ENCODE results near the gene RNF17. TPM values are rescaled to one million over a fixed set of nuclear protein-coding genes. Genes with fewer than 3 reads are reported as not detected.

Gene RNF17
- total RNA-seq, 1 donor from 2014 or later = not detected

DNA sequence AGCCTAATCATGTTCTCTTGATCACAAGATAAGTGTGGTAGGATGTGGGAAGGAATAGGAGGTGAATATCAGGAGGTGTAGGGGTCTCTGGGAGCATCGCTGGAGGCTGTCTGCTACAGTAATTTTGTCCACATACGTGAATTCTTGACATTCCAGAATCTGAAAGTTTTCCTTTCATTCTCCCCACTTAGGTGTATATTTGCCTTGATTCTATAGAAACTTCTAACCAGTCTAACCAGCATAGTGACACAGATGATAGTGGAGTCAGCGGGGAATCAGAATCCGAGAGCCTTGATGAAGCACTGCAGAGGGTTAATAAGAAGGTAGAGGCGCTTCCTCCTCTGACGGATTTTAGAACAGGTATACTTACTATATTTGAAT is 106.4 kb downstream of the RNF17 start:
- no peak for DNase-seq (ENCODE audit: low spot score in 2 of 2, unreplicated experiment in 2 of 2)
- Mint-ChIP-seq H3K27ac (no peak overlapping the region), H3K27me3 (ENCODE audit: low read depth) (no peaks in the 10 kb centered on the region), H3K4me3 (no peak overlapping the region), H3K9me3 (no peaks in the 10 kb centered on the region), H3K4me1 (peaks cover 18% of the 10 kb centered on the region), H3K36me3 (no peaks in the 10 kb centered on the region)
- TF ChIP-seq, protein P1, sequence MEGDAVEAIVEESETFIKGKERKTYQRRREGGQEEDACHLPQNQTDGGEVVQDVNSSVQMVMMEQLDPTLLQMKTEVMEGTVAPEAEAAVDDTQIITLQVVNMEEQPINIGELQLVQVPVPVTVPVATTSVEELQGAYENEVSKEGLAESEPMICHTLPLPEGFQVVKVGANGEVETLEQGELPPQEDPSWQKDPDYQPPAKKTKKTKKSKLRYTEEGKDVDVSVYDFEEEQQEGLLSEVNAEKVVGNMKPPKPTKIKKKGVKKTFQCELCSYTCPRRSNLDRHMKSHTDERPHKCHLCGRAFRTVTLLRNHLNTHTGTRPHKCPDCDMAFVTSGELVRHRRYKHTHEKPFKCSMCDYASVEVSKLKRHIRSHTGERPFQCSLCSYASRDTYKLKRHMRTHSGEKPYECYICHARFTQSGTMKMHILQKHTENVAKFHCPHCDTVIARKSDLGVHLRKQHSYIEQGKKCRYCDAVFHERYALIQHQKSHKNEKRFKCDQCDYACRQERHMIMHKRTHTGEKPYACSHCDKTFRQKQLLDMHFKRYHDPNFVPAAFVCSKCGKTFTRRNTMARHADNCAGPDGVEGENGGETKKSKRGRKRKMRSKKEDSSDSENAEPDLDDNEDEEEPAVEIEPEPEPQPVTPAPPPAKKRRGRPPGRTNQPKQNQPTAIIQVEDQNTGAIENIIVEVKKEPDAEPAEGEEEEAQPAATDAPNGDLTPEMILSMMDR (IDR thresholded peaks at IDR 0.05; ENCODE audit: unreplicated experiment) = no peak

DNA sequence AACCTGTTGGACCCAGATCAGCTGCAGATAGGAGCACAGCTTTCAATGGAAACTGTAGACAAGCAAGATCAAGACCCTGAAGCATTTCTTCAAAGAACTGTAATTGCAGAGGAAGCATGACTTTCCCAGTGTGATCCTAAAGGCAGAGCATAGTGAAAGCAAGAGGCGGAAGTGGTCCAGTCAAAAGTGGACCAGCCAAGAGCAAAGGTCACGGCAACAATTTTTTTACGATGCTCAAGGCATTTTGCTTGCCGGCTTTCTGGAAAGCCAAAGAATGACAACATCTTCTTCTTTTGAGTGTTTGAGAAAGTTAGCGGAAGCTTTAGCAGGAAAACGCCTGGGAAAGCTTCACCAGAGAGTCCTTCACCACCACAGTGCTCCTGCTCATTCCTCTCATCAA is 111.6 kb downstream of the RNF17 start:
- Mint-ChIP-seq H3K27ac (no peak overlapping the region), H3K4me1 (peaks cover 2% of the 10 kb centered on the region), H3K4me3 (no peak overlapping the region), H3K9me3 (no peaks in the 10 kb centered on the region), H3K36me3 (no peaks in the 10 kb centered on the region), H3K27me3 (ENCODE audit: low read depth) (no peaks in the 10 kb centered on the region)
- TF ChIP-seq, protein P1 (IDR thresholded peaks at IDR 0.05; ENCODE audit: unreplicated experiment) = no peak
- no peak for DNase-seq (ENCODE audit: low spot score in 2 of 2, unreplicated experiment in 2 of 2)

DNA sequence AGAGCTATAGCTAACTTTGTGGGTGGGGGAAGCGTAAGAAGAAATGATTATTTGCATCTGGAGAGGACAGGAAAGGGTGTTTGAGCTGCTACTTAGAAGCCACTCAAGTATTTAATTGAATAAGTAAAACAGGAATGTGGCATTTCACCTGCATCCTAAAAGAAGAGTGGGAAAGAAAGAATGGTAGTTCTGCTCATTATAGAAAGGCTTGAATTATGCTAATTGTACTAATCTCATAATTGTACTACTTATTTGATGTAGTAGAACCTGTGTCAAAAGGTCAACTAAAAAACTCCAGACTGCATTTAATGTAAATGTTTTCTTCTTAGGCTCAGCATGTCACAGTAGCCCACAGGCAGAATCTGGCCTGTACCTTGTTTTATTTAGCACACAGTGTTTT is 113.6 kb downstream of the RNF17 start:
- Mint-ChIP-seq H3K4me1 (no peaks in the 10 kb centered on the region), H3K4me3 (no peak overlapping the region), H3K36me3 (peaks cover 2% of the 10 kb centered on the region), H3K9me3 (no peaks in the 10 kb centered on the region), H3K27ac (no peak overlapping the region), H3K27me3 (ENCODE audit: low read depth) (no peaks in the 10 kb centered on the region)
- no peak for DNase-seq (ENCODE audit: low spot score in 2 of 2, unreplicated experiment in 2 of 2)
- TF ChIP-seq, protein P1 (IDR thresholded peaks at IDR 0.05; ENCODE audit: unreplicated experiment) = no peak

DNA sequence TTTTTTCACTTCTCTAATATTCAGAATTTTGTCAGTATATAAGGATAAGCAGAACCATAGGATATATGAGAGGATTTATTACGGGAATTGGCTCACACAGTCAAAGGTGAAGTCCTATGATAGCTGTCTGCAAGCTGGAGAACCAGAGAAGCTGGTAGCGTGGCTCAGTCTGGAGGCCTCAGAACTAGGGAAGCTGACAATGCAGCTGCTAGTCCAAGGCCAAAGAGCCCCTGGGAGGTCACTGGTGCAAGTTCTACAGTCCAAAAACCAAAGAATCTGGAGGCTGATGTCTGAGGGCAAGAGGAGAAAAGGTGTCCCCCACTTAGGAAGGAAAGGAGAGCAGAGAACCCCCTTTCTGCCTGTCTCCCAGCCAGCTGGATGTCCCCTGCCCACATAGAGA is 114.4 kb downstream of the RNF17 start:
- Mint-ChIP-seq H3K27me3 (ENCODE audit: low read depth) (no peaks in the 10 kb centered on the region), H3K9me3 (no peaks in the 10 kb centered on the region), H3K4me1 (no peaks in the 10 kb centered on the region), H3K4me3 (no peak overlapping the region), H3K36me3 (peaks cover 8% of the 10 kb centered on the region), H3K27ac (no peak overlapping the region)
- DNase-seq (ENCODE audit: low spot score in 2 of 2, unreplicated experiment in 2 of 2) = no peak
- TF ChIP-seq, protein P1 (IDR thresholded peaks at IDR 0.05; ENCODE audit: unreplicated experiment) = no peak

DNA sequence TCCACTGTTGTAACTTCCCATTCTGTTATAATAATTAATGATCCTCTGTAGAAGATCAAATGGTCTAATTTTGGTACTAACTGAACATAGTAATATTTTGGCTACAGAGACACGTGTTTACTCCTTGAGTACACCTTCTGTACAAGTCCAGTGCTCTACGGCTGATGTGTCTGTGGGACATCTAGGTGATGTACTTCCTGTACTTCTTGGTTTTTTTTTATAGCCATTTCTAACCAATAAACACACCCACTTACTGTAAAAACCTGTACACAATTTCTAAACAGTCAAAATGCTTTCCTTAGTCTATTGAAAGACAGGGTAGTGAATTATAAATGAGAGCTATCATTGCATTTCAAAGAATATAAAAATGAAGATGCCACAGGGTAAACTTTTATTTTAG is 118.7 kb downstream of the RNF17 start:
- TF ChIP-seq, protein P1 (IDR thresholded peaks at IDR 0.05; ENCODE audit: unreplicated experiment) = no peak
- Mint-ChIP-seq H3K4me1 (no peaks in the 10 kb centered on the region), H3K9me3 (no peaks in the 10 kb centered on the region), H3K27ac (no peak overlapping the region), H3K27me3 (ENCODE audit: low read depth) (no peaks in the 10 kb centered on the region), H3K36me3 (peaks cover 23% of the 10 kb centered on the region), H3K4me3 (no peak overlapping the region)
- DNase-seq (ENCODE audit: low spot score in 2 of 2, unreplicated experiment in 2 of 2) = no peak

DNA sequence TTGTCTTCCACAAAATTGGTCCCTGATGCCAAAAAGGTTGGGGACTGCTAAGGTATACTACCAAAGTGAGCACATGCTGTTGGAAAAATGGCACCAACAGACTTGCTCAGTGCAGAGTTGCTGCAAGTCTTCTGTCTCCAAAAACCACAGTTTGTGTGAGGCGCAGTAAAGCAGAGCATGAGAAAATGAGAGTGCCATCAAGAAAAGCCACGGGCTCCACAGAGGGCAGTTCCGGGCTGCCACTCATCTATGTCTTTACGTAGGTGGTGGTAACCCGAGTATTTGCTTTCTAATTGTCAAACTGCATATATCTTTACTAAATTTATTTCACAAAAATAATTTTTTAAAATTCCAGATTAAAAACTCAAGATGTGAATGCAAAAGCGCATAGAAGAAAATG is 123.8 kb downstream of the RNF17 start:
- no peak overlapping the region for H3K27ac Mint-ChIP-seq
- no peaks in the 10 kb centered on the region for H3K27me3 Mint-ChIP-seq (ENCODE audit: low read depth)
- TF ChIP-seq, protein P1 (IDR thresholded peaks at IDR 0.05; ENCODE audit: unreplicated experiment) = no peak
- no peak for DNase-seq (ENCODE audit: low spot score in 2 of 2, unreplicated experiment in 2 of 2)
- no peaks in the 10 kb centered on the region for H3K4me1 Mint-ChIP-seq
- peaks cover 45% of the 10 kb centered on the region for H3K36me3 Mint-ChIP-seq
- H3K4me3 Mint-ChIP-seq = no peak overlapping the region
- no peaks in the 10 kb centered on the region for H3K9me3 Mint-ChIP-seq
